ENCODE measurements around the gene TGFB1.

- TF ChIP-seq CSDC2 (CRISPR knock-in tag; IDR thresholded peaks at IDR 0.05) = no peak
- no peak for TF ChIP-seq ISL1 (CRISPR knock-in tag; IDR thresholded peaks at IDR 0.05)
- TF ChIP-seq ZFP3 (CRISPR knock-in tag; IDR thresholded peaks at IDR 0.05) = no peak
- no peak for TF ChIP-seq ZC3H10 (CRISPR knock-in tag; IDR thresholded peaks at IDR 0.05)
- no peak for TF ChIP-seq ZFP30 (CRISPR knock-in tag; IDR thresholded peaks at IDR 0.05)
- TF ChIP-seq CREB5 (CRISPR knock-in tag; IDR thresholded peaks at IDR 0.05; ENCODE audit: low read depth) = no peak
- no peak for TF ChIP-seq POU6F1 (CRISPR knock-in tag; IDR thresholded peaks at IDR 0.05; ENCODE audit: borderline replicate concordance, low read depth)
- TF ChIP-seq TOX (CRISPR knock-in tag; IDR thresholded peaks at IDR 0.05; ENCODE audit: borderline replicate concordance) = no peak
- no peak for TF ChIP-seq PPARA (CRISPR knock-in tag; IDR thresholded peaks at IDR 0.05; ENCODE audit: borderline replicate concordance)
- no peak for TF ChIP-seq RARB (CRISPR knock-in tag; IDR thresholded peaks at IDR 0.05)
- TF ChIP-seq GLIS3 (CRISPR knock-in tag; IDR thresholded peaks at IDR 0.05) = no peak
- TF ChIP-seq TCF4 (CRISPR knock-in tag; IDR thresholded peaks at IDR 0.05; ENCODE audit: borderline replicate concordance) = no peak
- TF ChIP-seq TSHZ2 (CRISPR knock-in tag; IDR thresholded peaks at IDR 0.05) = no peak
Observed at GRCh38 chr19:41341669-41342490, 11.8 kb downstream of the TGFB1 start.
